ENCODE measurements around the gene TMEM74B. TPM values are rescaled to one million over a fixed set of nuclear protein-coding genes. Genes with fewer than 3 reads are reported as not detected.

Gene TMEM74B
- total and polyA plus RNA-seq, 9 of the 15 experiments (the other 6 are each of a cell fraction or from before 2014, with no cell fraction given): 0.24 to 19.0 (median 7.5) TPM

DNA sequence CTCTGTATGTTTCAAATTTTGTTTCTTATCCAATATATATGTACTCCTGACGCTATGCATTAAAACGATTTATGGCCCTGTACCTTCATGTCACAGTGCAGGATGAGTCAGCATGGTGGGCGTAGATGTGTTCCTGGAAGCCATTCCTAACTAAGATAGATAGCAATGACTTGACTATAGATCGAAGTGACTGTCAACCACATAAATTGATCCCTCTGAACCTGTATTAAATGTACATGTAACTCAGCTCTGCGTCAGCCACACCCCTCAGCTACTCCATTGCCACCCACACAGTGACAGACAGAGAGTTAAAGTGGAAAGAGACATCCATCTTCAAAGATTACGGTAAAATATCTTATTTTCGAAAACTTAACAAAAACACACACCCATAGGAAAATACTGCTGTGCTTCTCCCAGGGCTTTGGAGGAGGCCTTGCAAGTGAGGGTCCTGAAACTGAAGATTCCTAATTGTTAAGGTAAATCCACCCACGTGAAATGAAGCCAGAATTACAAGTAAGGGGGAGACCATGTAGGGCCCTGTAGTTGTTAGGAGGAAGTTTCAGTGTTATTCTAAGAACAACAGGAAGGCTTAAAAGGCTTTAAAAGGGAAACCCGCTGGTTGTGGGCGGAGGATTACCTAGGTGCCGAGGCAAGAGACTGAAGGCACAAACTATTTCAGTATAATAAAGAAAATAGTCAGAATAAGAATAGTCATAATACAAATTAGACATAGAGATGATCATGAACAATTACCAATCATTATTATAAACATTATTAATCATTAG is 30.8 kb upstream of the TMEM74B start (continued):
- TF ChIP-seq, protein P1, sequence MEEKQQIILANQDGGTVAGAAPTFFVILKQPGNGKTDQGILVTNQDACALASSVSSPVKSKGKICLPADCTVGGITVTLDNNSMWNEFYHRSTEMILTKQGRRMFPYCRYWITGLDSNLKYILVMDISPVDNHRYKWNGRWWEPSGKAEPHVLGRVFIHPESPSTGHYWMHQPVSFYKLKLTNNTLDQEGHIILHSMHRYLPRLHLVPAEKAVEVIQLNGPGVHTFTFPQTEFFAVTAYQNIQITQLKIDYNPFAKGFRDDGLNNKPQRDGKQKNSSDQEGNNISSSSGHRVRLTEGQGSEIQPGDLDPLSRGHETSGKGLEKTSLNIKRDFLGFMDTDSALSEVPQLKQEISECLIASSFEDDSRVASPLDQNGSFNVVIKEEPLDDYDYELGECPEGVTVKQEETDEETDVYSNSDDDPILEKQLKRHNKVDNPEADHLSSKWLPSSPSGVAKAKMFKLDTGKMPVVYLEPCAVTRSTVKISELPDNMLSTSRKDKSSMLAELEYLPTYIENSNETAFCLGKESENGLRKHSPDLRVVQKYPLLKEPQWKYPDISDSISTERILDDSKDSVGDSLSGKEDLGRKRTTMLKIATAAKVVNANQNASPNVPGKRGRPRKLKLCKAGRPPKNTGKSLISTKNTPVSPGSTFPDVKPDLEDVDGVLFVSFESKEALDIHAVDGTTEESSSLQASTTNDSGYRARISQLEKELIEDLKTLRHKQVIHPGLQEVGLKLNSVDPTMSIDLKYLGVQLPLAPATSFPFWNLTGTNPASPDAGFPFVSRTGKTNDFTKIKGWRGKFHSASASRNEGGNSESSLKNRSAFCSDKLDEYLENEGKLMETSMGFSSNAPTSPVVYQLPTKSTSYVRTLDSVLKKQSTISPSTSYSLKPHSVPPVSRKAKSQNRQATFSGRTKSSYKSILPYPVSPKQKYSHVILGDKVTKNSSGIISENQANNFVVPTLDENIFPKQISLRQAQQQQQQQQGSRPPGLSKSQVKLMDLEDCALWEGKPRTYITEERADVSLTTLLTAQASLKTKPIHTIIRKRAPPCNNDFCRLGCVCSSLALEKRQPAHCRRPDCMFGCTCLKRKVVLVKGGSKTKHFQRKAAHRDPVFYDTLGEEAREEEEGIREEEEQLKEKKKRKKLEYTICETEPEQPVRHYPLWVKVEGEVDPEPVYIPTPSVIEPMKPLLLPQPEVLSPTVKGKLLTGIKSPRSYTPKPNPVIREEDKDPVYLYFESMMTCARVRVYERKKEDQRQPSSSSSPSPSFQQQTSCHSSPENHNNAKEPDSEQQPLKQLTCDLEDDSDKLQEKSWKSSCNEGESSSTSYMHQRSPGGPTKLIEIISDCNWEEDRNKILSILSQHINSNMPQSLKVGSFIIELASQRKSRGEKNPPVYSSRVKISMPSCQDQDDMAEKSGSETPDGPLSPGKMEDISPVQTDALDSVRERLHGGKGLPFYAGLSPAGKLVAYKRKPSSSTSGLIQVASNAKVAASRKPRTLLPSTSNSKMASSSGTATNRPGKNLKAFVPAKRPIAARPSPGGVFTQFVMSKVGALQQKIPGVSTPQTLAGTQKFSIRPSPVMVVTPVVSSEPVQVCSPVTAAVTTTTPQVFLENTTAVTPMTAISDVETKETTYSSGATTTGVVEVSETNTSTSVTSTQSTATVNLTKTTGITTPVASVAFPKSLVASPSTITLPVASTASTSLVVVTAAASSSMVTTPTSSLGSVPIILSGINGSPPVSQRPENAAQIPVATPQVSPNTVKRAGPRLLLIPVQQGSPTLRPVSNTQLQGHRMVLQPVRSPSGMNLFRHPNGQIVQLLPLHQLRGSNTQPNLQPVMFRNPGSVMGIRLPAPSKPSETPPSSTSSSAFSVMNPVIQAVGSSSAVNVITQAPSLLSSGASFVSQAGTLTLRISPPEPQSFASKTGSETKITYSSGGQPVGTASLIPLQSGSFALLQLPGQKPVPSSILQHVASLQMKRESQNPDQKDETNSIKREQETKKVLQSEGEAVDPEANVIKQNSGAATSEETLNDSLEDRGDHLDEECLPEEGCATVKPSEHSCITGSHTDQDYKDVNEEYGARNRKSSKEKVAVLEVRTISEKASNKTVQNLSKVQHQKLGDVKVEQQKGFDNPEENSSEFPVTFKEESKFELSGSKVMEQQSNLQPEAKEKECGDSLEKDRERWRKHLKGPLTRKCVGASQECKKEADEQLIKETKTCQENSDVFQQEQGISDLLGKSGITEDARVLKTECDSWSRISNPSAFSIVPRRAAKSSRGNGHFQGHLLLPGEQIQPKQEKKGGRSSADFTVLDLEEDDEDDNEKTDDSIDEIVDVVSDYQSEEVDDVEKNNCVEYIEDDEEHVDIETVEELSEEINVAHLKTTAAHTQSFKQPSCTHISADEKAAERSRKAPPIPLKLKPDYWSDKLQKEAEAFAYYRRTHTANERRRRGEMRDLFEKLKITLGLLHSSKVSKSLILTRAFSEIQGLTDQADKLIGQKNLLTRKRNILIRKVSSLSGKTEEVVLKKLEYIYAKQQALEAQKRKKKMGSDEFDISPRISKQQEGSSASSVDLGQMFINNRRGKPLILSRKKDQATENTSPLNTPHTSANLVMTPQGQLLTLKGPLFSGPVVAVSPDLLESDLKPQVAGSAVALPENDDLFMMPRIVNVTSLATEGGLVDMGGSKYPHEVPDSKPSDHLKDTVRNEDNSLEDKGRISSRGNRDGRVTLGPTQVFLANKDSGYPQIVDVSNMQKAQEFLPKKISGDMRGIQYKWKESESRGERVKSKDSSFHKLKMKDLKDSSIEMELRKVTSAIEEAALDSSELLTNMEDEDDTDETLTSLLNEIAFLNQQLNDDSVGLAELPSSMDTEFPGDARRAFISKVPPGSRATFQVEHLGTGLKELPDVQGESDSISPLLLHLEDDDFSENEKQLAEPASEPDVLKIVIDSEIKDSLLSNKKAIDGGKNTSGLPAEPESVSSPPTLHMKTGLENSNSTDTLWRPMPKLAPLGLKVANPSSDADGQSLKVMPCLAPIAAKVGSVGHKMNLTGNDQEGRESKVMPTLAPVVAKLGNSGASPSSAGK (IDR thresholded peaks at IDR 0.05): no peak; the same call in 1 of the 2 replicates
- TF ChIP-seq NFE2 (IDR thresholded peaks at IDR 0.05; ENCODE audit: low read depth) (peak; percentile 94), ZNF584 (CRISPR knock-in tag; IDR thresholded peaks at IDR 0.05; ENCODE audit: low read depth) (no peak), SIN3B (IDR thresholded peaks at IDR 0.05; ENCODE audit: low read depth) (no peak)
- TF ChIP-seq, protein P2, sequence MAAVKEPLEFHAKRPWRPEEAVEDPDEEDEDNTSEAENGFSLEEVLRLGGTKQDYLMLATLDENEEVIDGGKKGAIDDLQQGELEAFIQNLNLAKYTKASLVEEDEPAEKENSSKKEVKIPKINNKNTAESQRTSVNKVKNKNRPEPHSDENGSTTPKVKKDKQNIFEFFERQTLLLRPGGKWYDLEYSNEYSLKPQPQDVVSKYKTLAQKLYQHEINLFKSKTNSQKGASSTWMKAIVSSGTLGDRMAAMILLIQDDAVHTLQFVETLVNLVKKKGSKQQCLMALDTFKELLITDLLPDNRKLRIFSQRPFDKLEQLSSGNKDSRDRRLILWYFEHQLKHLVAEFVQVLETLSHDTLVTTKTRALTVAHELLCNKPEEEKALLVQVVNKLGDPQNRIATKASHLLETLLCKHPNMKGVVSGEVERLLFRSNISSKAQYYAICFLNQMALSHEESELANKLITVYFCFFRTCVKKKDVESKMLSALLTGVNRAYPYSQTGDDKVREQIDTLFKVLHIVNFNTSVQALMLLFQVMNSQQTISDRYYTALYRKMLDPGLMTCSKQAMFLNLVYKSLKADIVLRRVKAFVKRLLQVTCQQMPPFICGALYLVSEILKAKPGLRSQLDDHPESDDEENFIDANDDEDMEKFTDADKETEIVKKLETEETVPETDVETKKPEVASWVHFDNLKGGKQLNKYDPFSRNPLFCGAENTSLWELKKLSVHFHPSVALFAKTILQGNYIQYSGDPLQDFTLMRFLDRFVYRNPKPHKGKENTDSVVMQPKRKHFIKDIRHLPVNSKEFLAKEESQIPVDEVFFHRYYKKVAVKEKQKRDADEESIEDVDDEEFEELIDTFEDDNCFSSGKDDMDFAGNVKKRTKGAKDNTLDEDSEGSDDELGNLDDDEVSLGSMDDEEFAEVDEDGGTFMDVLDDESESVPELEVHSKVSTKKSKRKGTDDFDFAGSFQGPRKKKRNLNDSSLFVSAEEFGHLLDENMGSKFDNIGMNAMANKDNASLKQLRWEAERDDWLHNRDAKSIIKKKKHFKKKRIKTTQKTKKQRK (IDR thresholded peaks at IDR 0.05; ENCODE audit: borderline replicate concordance, low read depth, low read length): no peak
- TF ChIP-seq, protein P3, sequence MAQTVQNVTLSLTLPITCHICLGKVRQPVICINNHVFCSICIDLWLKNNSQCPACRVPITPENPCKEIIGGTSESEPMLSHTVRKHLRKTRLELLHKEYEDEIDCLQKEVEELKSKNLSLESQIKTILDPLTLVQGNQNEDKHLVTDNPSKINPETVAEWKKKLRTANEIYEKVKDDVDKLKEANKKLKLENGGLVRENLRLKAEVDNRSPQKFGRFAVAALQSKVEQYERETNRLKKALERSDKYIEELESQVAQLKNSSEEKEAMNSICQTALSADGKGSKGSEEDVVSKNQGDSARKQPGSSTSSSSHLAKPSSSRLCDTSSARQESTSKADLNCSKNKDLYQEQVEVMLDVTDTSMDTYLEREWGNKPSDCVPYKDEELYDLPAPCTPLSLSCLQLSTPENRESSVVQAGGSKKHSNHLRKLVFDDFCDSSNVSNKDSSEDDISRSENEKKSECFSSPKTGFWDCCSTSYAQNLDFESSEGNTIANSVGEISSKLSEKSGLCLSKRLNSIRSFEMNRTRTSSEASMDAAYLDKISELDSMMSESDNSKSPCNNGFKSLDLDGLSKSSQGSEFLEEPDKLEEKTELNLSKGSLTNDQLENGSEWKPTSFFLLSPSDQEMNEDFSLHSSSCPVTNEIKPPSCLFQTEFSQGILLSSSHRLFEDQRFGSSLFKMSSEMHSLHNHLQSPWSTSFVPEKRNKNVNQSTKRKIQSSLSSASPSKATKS (CRISPR knock-in tag; IDR thresholded peaks at IDR 0.05): no peak
- TF ChIP-seq, protein P4, sequence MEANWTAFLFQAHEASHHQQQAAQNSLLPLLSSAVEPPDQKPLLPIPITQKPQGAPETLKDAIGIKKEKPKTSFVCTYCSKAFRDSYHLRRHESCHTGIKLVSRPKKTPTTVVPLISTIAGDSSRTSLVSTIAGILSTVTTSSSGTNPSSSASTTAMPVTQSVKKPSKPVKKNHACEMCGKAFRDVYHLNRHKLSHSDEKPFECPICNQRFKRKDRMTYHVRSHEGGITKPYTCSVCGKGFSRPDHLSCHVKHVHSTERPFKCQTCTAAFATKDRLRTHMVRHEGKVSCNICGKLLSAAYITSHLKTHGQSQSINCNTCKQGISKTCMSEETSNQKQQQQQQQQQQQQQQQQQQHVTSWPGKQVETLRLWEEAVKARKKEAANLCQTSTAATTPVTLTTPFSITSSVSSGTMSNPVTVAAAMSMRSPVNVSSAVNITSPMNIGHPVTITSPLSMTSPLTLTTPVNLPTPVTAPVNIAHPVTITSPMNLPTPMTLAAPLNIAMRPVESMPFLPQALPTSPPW (CRISPR knock-in tag; IDR thresholded peaks at IDR 0.05): 0 out of 2 replicates have a peak, but pooled peaks have one; percentile 7

Data from K562 (cell line).